HCEC 1CT (cell line): ENCODE measurements around the gene ARSI.
A peak's percentile ranks its signal among the peaks of the same experiment; 100 is the strongest.
"Not testable (repeated sequence)": the region's sequence is repeated elsewhere in the genome, so short reads cannot be mapped to it uniquely, and the experiment has no call there.

Source experiments
- DNase-seq: peaks from one replicate; pipeline ENCODE4 v3.0.0-alpha.2; 2017

ARSI gene

GRCh38 chr5:150264667-150265603 lies 37.8 kb downstream of the ARSI start:
- DNase-seq, result no peak

- peak; percentile 88 for DNase-seq
Observed at GRCh38 chr5:150263801-150264621, 38.7 kb downstream of the ARSI start.

- no peak for DNase-seq
Observed at GRCh38 chr5:150263375-150263775, 39.3 kb downstream of the ARSI start.

DNA sequence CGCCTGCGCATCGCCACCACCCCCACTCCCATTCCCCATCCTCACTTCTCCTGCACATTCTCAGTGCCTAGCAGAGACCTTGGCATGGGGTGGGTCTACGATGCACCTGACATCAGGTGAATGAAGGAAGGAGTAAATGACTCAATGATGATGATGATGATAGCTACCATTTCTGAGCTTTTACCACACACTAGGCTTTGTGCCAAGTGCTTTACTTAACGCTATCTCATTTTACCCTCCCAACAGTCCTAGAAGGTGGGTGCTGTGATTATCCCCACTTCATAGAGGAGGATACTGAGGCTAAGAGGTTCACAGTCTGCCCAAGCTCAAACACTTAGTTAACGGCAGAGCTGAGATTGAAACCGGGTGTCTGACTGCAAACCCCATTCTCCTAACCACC lies 40.2 kb downstream of the ARSI start:
- no peak for DNase-seq

DNA sequence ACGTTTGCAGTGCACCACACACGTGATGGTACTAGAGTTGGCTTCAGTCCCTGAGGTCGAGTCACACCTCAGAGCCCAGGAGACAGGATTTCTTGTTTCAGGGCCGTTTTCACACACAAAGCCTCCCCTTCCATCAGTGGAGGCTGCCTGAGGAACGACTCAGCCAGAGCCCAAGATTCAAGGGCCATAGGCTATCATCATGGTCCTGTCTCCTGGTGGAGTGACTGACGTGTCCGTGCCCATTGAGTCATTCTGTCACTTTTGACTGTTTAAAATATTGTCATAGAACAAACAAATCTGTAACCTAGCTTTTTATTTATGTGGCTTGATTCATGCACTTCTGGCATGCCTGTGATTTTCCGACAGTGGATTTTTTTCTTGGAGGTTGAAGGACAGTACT lies 41.5 kb downstream of the ARSI start:
- DNase-seq, result peak; percentile 27

GRCh38 chr5:150258130-150258529 lies 44.6 kb downstream of the ARSI start:
- DNase-seq, result no peak

- DNase-seq, result no peak
Observed at GRCh38 chr5:150257424-150257823, 45.3 kb downstream of the ARSI start.

- DNase-seq, result no peak
Observed at GRCh38 chr5:150256410-150257064, 46.2 kb downstream of the ARSI start.

- no peak for DNase-seq
Observed at GRCh38 chr5:150255659-150256409, 46.9 kb downstream of the ARSI start.

- no peak for DNase-seq
Observed at GRCh38 chr5:150254774-150255173, 47.9 kb downstream of the ARSI start.

GRCh38 chr5:150254363-150254762 lies 48.3 kb downstream of the ARSI start:
- no peak for DNase-seq

GRCh38 chr5:150253416-150254208 lies 49.1 kb downstream of the ARSI start:
- DNase-seq, result no peak

DNA sequence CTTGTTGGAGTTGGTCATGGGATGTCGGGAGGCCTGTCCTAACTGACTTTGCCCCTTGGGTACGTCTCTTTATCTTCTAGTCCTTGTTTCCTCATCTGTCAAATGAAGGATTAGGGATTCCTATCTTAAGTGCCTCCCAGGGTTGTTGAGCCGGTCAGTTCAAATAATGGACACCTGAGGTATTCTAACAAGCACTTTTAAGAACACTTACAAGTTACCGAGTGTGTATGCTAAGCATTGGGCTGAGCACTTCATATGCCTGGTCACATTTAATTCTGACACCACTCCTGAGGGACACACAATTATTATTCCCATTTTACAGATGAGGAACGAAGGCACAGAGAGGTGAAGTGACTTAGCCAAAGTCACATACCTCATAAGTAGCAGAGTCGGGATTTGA lies 50.2 kb downstream of the ARSI start:
- no peak for DNase-seq

DNA sequence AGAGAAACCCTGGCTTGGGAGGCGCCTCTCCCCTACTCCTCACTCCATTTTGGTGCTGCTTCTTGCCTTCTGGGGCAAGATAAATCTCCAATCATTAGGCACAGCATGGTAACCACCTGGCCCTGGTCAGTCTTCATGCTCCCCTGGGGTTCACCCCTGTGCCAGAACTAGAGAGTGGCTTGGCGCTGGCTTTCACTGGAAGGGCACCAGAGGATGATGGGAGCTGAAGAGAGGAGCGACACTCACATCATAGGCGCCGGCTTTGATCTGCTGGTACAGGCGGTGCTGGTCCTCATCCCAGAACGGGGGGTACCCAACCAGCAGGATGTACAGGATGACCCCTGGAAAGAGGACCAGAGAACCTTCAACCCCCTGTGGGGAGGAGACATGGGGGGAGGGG lies 51.2 kb downstream of the ARSI start:
- DNase-seq, result no peak

DNA sequence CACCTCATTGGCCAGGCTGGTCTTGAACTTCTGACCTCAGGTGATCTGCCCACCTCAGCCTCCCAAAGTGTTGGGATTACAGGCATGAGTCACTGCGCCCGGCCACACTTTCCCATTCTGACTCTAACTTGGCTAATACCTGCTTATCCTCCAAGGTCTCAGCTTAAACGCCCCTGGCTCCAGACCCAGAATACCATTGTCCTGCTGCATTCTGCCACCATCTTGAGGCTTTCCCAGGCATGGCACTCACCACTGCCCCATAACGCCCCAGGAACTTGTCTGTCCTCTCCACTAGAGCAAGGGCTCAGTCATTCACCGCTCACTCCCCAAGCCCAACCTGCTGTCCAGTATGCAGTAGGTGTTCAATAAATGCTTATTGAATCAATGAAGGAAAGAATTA lies 53.0 kb downstream of the ARSI start:
- no peak for DNase-seq

GRCh38 chr5:150248946-150249345 lies 53.8 kb downstream of the ARSI start:
- DNase-seq, result no peak

DNA sequence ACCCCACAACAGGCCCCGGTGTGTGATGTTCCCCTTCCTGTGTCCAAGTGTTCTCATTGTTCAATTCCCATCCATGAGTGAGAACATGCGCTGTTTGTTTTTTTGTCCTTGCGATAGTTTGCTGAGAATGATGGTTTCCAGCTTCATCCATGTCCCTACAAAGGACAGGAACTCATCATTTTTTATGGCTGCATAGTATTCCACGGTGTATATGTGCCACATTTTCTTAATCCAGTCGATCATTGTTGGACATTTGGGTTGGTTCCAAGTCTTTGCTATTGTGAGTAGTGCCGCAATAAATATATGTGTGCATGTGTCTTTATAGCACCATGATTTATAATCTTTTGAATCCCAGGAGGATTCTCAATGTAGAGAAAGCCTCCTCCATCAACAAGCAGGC lies 54.2 kb downstream of the ARSI start:
- not testable (repeated sequence) for DNase-seq

DNA sequence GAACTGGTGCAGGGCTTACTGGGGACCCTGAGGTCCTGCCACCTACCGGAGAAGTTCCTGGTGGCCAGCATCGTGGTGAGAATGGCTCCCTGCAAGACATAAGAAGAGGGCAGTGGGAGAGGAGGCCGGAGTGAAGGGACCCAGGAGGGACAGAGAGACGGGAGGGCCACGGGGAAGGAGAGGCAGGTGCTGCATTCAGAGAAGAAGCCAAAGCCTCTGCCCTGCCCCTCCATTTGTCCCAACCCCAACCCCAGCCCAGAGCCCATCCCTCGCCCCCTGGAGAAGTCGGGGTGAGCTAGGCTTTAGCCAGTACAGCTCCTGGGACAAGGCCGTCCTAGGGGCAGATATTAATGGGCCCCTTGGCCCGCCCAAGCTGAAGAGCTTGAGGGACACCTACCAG lies 55.0 kb downstream of the ARSI start:
- DNase-seq, result no peak

GRCh38 chr5:150246835-150247234 lies 55.9 kb downstream of the ARSI start:
- no peak for DNase-seq

DNA sequence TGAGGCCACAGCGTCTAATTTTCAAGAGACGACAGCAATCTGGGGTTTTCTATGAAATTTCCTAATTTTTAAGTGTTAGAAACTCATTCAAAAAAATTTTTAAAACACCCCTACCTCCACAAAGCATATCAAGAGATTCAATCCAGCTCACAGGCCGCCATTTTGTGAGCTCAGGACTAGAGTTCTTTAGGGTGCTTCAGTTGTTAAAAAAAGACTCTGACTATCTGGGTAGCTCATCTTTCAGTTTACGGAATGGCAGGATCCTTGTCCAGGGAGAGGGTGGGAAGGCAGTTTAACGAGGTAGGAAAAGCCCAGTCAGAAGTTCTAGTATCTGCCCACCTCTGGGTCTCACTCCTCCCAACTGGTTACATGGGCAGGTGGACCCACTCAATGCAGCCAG lies 56.3 kb downstream of the ARSI start:
- DNase-seq, result no peak
